Astrocyte (in vitro differentiated cells and primary cell): ENCODE results near the gene TBC1D14. TPM values are rescaled to one million over a fixed set of nuclear protein-coding genes. Genes with fewer than 3 reads are reported as not detected.

Source experiments
- DNase-seq: peaks from one replicate; pipeline ENCODE4 v3.0.0-alpha.2; 2010; ENCODE audit warnings: low read depth
- FAIRE-seq: peaks from 2 replicates; lab custom pipeline; 2011; peaks lifted over from hg19 to GRCh38; lab: Jason Lieb, UNC
- H2AFZ ChIP-seq: 2 replicates; pipeline ENCODE4 v1.6.0; 2012; ENCODE audit warnings: low read depth, low read length, inconsistent platforms
- H3K27ac ChIP-seq: 2 replicates; pipeline ENCODE4 v1.5.1; 2011; ENCODE audit warnings: low read depth, low read length, inconsistent platforms
- H3K27me3 ChIP-seq: 2 replicates; pipeline ENCODE4 v1.6.0; 2011; ENCODE audit warnings: low read length, inconsistent platforms; ENCODE audit not compliant: insufficient read depth
- H3K36me3 ChIP-seq: 2 replicates; pipeline ENCODE4 v1.5.1; 2011; ENCODE audit warnings: low read length, inconsistent platforms; ENCODE audit not compliant: insufficient read depth
- H3K4me1 ChIP-seq: 2 replicates; pipeline ENCODE4 v1.5.1; 2011; ENCODE audit warnings: low read length, inconsistent platforms; ENCODE audit not compliant: insufficient read depth
- H3K4me2 ChIP-seq: 2 replicates; pipeline ENCODE4 v1.6.0; 2012; ENCODE audit warnings: low read length, inconsistent platforms
- H3K4me3 ChIP-seq: 2 replicates; pipeline ENCODE4 v1.5.1; 2011; ENCODE audit warnings: low read depth, mild to moderate bottlenecking, low read length, inconsistent platforms; ENCODE audit not compliant: insufficient read depth
- H3K79me2 ChIP-seq: 2 replicates; pipeline ENCODE4 v1.6.0; 2012; ENCODE audit warnings: mild to moderate bottlenecking, low read length, inconsistent platforms; ENCODE audit not compliant: insufficient read depth
- H3K9ac ChIP-seq: 2 replicates; pipeline ENCODE4 v1.6.0; 2012; ENCODE audit warnings: mild to moderate bottlenecking, low read length, inconsistent platforms
- H3K9me3 ChIP-seq: 2 replicates; pipeline ENCODE4 v1.5.1; 2012; ENCODE audit warnings: low read depth, mild to moderate bottlenecking, low read length, inconsistent platforms; ENCODE audit not compliant: insufficient read depth
- H4K20me1 ChIP-seq: 2 replicates; pipeline ENCODE4 v1.6.0; 2012; ENCODE audit warnings: low read length, inconsistent platforms; ENCODE audit not compliant: insufficient read depth
- H3K27ac Mint-ChIP-seq: one replicate; pipeline ENCODE4 v1.8.0; 2021; ENCODE audit warnings: mild to moderate bottlenecking, mixed read lengths; ENCODE audit not compliant: unreplicated experiment
- H3K27me3 Mint-ChIP-seq: one replicate; pipeline ENCODE4 v1.8.0; 2021; ENCODE audit warnings: low read depth, mixed read lengths; ENCODE audit not compliant: unreplicated experiment
- H3K36me3 Mint-ChIP-seq: one replicate; pipeline ENCODE4 v1.8.0; 2021; ENCODE audit warnings: low read depth, mixed read lengths; ENCODE audit not compliant: unreplicated experiment
- H3K4me1 Mint-ChIP-seq: one replicate; pipeline ENCODE4 v1.8.0; 2021; ENCODE audit warnings: low read depth, mixed read lengths; ENCODE audit not compliant: unreplicated experiment
- H3K4me3 Mint-ChIP-seq: one replicate; pipeline ENCODE4 v1.8.0; 2021; ENCODE audit warnings: mild to moderate bottlenecking, moderate library complexity, mixed read lengths; ENCODE audit not compliant: unreplicated experiment
- H3K9me3 Mint-ChIP-seq: one replicate; pipeline ENCODE4 v1.8.0; 2021; ENCODE audit warnings: mild to moderate bottlenecking, mixed read lengths; ENCODE audit not compliant: unreplicated experiment
- CTCF ChIP-seq: IDR thresholded peaks from 2 replicates; pipeline ENCODE4 v1.5.1; 2011; ENCODE audit warnings: low read depth, mild to moderate bottlenecking, inconsistent platforms, low read length, moderate library complexity; ENCODE audit not compliant: insufficient read depth
- EZH2 ChIP-seq: IDR thresholded peaks from 2 replicates; pipeline ENCODE4 v1.6.1; 2012; ENCODE audit warnings: mild to moderate bottlenecking, low read length, inconsistent platforms; ENCODE audit not compliant: insufficient read depth
- total RNA-seq: library from RNA; stranded (reverse); gene quantifications from 2 replicates; pipeline ENCODE4 v1.2.1, GENCODE V29; 2021

Gene TBC1D14
- total RNA-seq, 1 donor from 2014 or later, result 30.4 TPM

DNA sequence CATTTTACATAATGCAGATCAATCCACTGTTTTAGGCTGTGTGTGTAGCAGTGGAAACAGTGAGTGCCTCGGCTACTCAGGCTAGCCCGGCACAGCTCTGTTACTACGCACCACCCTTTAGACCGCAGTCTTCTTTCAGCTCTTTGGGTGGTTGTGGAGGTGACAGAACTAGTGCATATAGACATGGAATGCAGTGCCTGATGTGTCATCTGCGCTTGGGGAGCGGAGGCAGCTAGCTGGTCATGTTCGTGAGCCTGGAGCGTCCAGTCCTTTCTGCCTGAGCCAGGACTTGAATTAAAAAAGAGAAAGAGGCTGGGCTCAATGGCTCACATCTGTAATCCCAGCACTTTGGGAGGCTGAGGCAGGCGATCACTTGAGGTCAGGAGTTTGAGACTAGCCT is 4.8 kb downstream of the TBC1D14 start:
- TF ChIP-seq EZH2 (no peak), CTCF (no peak)
- no peak for DNase-seq
- Mint-ChIP-seq H3K27me3 (peaks cover 2% of the 10 kb centered on the region), H3K4me3 (no peak overlapping the region), H3K27ac (no peak overlapping the region), H3K36me3 (no peaks in the 10 kb centered on the region), H3K4me1 (peaks cover 20% of the 10 kb centered on the region), H3K9me3 (no peaks in the 10 kb centered on the region)
- Histone ChIP-seq H3K4me3 (no peak overlapping the region), H3K36me3 (no peaks in the 10 kb centered on the region), H3K9ac (no peak overlapping the region), H3K79me2 (peaks cover 39% of the 10 kb centered on the region), H2AFZ (no peak overlapping the region), H3K27me3 (no peaks in the 10 kb centered on the region), H3K4me2 (no peak overlapping the region), H3K4me1 (peaks cover 16% of the 10 kb centered on the region), H4K20me1 (peaks cover 73% of the 10 kb centered on the region), H3K9me3 (no peaks in the 10 kb centered on the region), H3K27ac (no peak overlapping the region)
- no peak for FAIRE-seq

- DNase-seq (no peak), FAIRE-seq (no peak)
- H3K27me3 ChIP-seq, result no peaks in the 10 kb centered on the region
- H3K36me3 ChIP-seq, result no peaks in the 10 kb centered on the region
- no peak overlapping the region for H2AFZ ChIP-seq
- no peak overlapping the region for H3K4me3 ChIP-seq
- peaks cover 70% of the 10 kb centered on the region for H4K20me1 ChIP-seq
- H3K4me2 ChIP-seq, result no peak overlapping the region
- peaks cover 14% of the 10 kb centered on the region for H3K4me1 ChIP-seq
- H3K27me3 Mint-ChIP-seq, result peaks cover 2% of the 10 kb centered on the region
- TF ChIP-seq EZH2, result no peak
- TF ChIP-seq CTCF, result no peak
- H3K9ac ChIP-seq, result no peak overlapping the region
- H3K27ac Mint-ChIP-seq, result no peak overlapping the region
- H3K4me1 Mint-ChIP-seq, result peaks cover 20% of the 10 kb centered on the region
- no peaks in the 10 kb centered on the region for H3K9me3 Mint-ChIP-seq
- H3K27ac ChIP-seq, result no peak overlapping the region
- no peaks in the 10 kb centered on the region for H3K36me3 Mint-ChIP-seq
- H3K4me3 Mint-ChIP-seq, result no peak overlapping the region
- no peaks in the 10 kb centered on the region for H3K9me3 ChIP-seq
- H3K79me2 ChIP-seq, result peaks cover 37% of the 10 kb centered on the region
Measured at GRCh38 chr4:6915041-6916005, 5.7 kb downstream of the TBC1D14 start.

DNA sequence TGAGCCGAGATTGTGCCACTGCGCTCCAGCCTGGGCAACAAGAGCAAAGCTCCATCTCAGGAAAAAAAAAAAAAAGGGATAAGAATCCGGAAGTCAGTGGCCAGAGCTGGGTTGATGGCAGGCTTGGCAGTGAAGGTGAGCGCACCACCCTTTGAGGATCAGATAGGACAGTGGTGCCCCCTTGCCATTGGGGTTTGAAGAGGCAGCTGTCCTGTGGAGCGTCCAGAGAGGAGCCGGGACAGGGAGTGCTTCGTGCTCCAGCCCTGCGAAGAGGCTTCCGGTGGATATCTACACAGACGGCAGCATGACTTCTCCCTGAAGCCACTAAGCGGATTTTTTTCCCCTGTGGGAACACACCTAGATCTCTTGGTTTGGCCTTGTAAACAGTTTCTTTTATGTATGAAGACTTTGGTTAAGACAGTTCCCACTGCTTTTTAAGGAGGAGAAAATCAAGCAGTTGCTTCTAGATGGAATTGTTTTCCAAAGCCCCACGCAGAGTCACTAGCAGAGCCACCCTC is 6.5 kb downstream of the TBC1D14 start:
- Mint-ChIP-seq H3K36me3 (no peaks in the 10 kb centered on the region), H3K4me1 (peaks cover 12% of the 10 kb centered on the region), H3K27ac (no peak overlapping the region), H3K9me3 (no peaks in the 10 kb centered on the region), H3K27me3 (peaks cover 2% of the 10 kb centered on the region), H3K4me3 (no peak overlapping the region)
- H3K79me2 ChIP-seq, result peaks cover 31% of the 10 kb centered on the region
- no peak overlapping the region for H3K27ac ChIP-seq
- no peak for TF ChIP-seq CTCF
- no peak for TF ChIP-seq EZH2
- FAIRE-seq (no peak), DNase-seq (no peak)
- peaks cover 62% of the 10 kb centered on the region for H4K20me1 ChIP-seq
- H3K27me3 ChIP-seq, result no peaks in the 10 kb centered on the region
- no peak overlapping the region for H3K4me2 ChIP-seq
- H3K4me3 ChIP-seq, result no peak overlapping the region
- H3K4me1 ChIP-seq, result peaks cover 8% of the 10 kb centered on the region
- no peak overlapping the region for H3K9ac ChIP-seq
- no peaks in the 10 kb centered on the region for H3K36me3 ChIP-seq
- no peaks in the 10 kb centered on the region for H3K9me3 ChIP-seq
- no peak overlapping the region for H2AFZ ChIP-seq
